Dermis lymphatic vessel endothelial cell (primary cell): Measurements from ENCODE around the gene FMR1NB. TPM values are rescaled to one million over a fixed set of nuclear protein-coding genes. Genes with fewer than 3 reads are reported as not detected.

Experiments
- total RNA-seq: library from RNA; depleted of rRNA; stranded (reverse); fragments of >200 nt; gene quantifications from 2 replicates; pipeline ENCODE4 v1.2.1, GENCODE V29; 2014

The FMR1NB gene, protein sequence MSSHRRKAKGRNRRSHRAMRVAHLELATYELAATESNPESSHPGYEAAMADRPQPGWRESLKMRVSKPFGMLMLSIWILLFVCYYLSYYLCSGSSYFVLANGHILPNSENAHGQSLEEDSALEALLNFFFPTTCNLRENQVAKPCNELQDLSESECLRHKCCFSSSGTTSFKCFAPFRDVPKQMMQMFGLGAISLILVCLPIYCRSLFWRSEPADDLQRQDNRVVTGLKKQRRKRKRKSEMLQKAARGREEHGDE
- not detected in 2 replicates for total RNA-seq

DNA sequence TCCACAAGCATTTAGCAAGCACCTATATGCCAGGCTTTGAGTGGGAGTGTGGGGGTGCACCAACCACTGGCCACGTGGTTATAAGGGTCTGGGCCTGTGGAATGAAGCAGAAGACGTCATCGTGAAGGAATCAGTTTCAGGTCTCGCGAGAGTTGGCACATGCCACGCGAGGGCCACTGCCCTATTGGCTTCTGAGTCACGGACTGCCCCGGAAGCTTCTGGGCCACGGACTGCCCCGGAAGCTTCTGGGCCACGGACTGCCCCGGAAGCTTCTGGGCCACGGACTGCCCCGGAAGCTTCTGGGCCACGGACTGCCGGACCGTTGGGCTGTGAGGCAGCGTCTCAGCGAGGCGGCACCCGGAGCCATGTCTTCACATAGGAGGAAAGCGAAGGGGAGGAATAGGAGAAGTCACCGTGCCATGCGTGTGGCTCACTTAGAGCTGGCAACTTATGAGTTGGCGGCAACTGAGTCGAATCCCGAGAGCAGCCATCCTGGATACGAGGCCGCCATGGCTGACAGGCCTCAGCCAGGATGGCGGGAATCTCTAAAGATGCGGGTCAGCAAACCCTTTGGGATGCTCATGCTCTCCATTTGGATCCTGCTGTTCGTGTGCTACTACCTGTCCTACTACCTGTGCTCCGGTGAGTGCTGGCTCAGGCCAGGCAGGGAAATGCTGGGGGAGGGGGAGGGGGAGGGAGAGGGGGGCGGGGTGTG is at the start of gene FMR1NB:
FMR1NB (plus strand) TSS at position 300 of the 715 bp plus-strand sequence; CDS start at position 366, 66 bp downstream.

Other genes with a start within 250 kb of the FMR1NB start
- 28.8 and 38.2 TPM in 2 replicates for gene FMR1, start 69.4 kb upstream of the FMR1NB start, total RNA-seq